HL-60 (cell line): ENCODE results near the gene B4GALT1.

ENCODE experiments used
- CTCF ChIP-seq: IDR thresholded peaks from one replicate; pipeline ENCODE4 v1.5.1; 2011; ENCODE audit warnings: low read length, control low read depth, inconsistent platforms; ENCODE audit not compliant: insufficient read depth
- POLR2AphosphoS5 ChIP-seq: IDR thresholded peaks from 2 replicates; pipeline ENCODE4 v1.6.1; 2012; ENCODE audit warnings: low read depth
- REST ChIP-seq: IDR thresholded peaks from 2 replicates; pipeline ENCODE4 v1.6.1; 2012; ENCODE audit warnings: low read depth; ENCODE audit not compliant: insufficient replicate concordance

- TF ChIP-seq CTCF (no peak), REST (no peak), POLR2AphosphoS5 (no peak)
Observed at GRCh38 chr9:33172256-33173238, 5.4 kb upstream of the B4GALT1 start.
